Hematopoietic multipotent progenitor cell treated with erythropoietin and hydrocortisone succinate and interleukin-3 and kit ligand, for 6 days (in vitro differentiated cells): ENCODE data around the gene AGAP1.

Source experiments
- DNase-seq: peaks from one replicate; pipeline ENCODE4 v3.0.0-alpha.2; 2015

The AGAP1 gene

DNA sequence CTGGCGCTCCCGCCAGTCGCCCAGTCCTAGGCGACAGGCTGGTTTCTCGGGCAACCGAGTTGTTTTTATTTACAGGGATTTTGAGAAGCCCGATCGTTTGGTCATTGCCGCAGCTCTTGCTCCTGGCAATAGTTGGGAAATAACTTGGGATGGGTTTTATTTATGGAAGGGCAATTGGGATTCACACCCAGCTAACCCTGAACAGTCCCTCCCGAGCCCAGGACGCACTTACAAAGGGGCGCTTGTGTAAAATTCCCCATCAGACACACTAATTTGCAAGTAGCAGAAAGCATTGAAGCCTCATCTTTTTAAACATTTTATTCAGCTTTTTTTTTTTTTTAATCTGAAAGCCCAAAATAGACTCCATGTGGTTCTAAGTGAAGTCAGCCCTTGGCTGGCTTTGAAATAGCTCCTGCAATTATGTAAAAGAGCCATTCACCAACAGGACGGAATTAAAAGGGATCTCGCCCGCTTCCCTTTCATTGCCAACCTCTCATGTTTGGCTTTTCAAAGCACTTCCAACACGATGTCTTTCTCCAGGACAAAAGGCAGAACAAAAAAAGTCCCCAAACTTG lies 677.9 kb downstream of the AGAP1 start:
- DNase-seq: no peak

DNA sequence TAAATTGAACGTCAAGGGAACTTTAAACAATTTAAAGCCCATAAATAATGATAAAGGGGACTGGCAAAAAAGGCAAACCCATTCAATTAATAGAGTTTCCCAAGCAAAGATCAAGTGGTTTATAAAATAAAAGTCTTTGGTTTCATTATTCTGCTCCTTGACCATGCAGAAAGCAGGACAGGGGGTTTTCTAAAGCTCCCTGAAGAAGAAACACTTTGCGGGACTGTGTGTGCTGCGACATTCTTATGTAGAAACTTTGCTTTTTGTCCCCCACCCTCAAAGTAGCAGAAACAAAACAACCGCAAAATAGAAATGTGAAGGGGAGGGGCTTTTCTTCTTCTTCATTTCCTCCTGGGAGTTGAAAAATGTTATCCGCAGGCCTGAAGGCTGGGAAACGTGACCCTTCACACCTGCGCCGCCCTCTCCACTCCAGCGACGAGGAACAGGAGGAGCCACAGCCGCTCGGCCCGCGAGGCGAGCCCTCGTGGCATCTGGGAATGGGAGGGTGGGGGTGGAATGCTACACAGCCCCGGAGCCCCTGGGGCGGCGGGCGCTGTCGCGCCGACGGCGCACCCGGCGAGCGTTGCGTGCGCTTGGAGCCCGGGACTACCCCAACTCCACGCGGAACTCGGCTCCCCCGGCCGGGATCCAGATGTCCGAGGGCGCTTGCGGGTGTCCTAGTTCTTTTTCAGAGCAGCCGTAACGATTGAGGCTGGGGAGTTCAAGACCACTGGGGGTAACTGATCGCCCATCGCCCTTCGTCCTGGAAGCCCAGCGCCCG lies 678.6 kb downstream of the AGAP1 start:
- no peak for DNase-seq

DNA sequence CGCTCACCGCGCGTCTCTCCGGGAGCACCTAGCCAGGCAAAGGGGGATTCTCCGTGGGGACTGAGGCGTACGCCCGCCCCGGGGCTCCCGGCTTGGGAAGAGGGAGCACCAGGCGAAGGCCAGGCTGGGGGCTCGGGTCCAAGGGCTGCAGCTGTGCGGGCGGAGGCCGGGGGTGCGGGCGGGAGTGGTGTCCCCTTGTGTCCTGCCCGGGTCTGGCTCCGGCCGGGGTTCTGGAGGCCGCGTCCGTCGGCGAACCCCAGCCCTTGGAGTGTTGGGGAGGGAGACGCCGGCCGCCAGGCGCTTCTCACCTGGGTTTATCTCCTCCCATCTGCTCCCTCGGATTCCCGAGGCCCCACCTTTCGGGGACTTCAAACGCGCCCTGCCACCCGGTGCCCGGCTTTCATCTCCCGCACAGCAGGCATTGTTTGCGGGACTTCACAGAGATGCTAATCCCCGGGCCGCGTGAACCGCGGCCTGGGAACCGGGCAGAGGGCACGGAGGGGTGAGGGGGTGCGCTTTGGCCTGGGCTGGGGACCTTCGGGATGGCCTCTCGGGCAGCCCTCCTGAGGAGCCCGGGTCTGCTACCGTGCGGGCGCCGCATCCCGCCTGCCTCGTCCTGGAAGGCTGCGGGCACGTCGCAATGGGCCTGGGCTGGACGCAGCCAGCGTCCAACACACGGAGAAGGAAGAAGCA lies 679.3 kb downstream of the AGAP1 start:
- no peak for DNase-seq

DNA sequence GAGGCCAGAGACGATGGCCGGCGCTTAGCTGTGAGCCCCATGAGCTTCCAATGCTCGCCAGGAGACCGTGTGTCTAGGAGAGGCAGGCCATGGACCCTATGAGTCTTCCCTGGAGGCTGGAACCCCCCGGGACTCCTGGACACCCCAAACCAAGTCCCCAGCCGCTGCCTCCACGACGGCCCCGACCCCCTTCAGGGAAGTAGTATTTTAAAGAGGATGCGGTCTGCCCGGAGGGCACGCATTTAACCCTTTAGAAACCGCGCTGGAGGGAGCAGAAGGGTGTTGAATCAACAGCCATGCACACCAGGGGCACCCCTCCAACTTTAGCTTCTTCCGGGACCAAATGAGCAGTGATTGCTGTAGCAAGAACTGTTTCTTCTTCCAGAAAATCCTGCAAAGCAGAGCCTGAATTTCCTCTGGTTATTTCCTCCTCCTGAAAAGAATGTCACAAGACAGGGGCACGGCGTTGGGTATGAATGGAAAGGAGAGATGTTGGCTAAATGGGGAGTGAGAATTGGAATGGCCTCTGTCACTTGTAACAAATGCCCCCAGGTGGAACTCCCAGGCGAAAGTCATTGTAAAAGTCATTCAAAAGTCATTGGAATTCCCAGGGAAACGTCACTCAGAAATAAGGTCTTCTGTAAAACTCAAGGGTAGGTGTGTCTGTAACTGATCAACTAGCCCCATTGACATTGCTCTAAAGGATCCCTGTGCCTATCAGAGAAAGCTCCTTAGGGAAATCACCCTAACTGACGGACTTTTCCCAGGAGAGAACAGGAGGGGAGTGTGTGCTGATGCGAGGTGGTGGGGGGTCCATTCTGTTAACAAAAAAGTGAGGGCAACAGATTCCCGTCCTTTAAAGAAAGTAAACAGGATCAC lies 680.1 kb downstream of the AGAP1 start:
- DNase-seq: no peak

DNA sequence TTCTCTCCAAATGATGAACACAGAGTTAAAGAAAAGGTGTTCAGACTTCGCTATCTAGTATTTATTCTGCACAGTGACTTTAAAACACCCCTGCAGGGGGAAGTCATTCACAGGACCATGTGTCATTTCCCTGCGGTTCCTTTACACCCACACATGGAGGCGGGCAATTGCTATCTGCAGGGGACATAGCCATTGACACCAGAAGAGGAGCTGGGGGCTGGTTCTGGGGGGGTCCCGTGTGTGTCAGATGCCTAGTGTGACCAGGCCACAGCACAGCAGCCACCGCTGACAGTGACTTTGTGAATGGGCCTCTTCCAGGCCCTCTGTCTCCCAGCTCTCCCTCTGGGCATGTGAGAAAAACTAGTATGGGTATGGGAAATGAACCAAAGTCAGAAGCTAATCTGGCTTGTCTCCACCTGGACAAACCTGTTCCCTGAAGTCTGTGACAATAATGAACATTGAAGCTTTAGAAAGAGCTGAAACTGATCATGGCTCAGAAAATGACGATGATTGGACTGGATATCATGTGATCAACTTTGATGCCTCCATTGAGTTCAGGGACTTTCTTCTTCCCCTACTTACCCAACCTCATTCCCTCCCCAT lies 681.8 kb downstream of the AGAP1 start:
- no peak for DNase-seq

DNA sequence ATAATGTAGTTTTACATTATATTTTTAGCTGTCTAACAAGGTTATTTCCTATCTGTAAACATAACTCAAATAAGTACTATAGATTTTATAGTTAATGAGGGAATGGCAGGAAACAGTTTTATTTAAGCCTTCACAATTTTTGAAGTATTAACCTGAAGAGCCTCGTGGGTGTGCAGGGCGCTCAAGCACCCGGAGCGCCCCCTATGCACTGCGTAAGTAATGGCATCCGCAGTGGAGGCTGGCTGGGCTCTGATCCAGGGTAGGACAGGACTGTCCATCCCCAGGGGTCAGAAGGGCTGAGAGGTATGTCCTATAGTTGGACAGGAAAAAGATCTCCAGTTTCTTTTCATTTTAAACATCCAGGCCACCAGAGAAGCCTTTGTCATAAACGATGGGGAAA lies 682.6 kb downstream of the AGAP1 start:
- peak; percentile 35 for DNase-seq

DNA sequence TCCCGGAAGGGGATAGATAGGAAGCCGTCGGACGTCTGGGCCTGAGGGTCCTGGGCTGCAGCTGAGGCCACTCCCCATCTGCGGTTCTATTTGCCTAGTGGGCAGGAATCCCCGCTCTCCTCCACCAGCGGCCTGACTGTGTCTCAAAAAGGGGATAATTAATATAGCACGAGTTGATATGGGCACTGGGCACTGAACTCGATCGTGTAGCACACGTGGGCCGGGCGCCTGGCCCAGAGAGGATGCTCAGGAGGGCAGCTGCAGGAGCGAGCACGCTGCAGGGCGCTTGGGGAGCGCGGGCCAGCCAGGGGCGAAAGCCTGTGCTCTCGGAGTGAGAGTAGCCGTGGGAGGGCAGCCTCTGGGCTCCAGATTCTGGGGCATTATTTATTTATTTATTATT lies 683.1 kb downstream of the AGAP1 start:
- DNase-seq: no peak

DNA sequence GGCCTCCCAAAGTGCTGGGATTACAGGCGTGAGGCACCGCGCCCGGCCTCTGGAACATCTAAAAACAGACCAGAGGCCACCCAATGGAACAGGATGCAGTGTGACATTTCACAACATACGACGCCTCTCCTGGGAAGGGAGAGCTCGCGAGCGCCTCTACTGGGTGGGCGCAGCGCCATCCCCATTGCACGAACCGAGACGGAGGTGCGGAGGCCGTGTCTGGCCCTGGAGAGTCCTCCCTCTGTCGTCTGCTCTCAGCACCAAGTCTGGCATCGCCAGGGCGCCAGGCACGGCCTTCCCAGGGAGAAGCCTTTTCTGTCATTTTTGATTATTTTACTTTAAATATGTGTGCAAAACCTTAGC lies 683.7 kb downstream of the AGAP1 start:
- peak; percentile 68 for DNase-seq

DNA sequence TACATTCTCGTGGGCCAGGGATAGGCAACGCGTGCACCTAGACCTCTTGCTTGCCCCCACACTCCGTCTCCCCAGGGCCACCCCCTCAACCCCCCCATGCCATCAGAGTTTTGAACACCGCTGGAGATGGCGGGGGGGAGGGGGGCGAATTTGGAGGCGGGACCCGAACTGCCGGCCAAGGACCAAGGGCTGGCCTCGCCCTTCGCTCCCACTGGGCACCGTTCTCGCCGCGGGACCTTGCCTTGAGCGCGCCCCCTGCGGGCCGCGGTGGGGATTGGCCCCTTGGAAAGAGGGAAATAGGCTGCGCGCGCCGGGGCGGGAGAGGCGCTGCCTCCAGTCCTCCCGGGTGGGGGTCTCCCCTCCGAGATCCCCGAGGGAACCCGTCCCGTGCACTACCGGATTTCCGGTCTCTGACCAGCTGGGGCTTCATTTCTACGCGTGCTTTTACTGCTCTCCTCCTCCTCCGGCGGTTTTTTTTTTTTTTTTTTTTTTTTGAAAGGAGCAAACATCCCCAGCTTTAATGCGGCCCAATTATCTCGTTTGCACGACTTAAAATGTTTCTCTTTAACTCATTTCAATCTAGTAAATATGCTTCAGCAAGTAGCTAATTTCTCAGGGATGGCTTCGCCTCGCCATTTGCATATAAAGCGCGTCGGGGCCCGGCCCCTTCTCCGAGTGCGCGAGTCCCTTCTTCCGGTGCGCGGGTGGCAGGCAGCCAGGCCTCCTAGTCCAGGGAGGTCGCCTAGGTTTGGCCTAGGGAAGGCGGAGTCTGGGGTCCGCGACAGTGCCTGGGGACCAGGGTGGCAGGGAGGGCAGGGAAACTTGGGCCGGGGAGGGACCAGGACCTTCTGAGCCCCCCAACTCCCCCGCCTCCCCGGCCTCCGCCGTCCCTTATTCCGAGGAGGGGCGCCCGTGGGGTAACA lies 684.4 kb downstream of the AGAP1 start:
- peak; percentile 56 for DNase-seq

DNA sequence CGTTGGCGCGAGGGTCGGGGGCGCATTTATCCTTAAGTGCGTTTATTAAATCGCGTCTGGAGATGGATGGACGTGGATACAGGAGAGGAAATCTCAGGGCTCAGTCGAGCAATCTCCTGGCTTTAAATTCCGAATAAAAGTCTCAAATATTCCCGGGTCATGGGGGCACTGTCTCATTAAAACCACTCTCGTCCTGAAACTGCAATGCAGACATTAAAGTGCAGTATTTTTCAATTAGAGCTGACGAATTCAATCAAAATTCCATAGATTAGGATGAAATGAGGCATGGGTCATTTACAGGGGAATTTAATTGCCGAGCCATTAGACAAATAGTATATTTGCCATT lies 685.0 kb downstream of the AGAP1 start:
- DNase-seq: no peak

DNA sequence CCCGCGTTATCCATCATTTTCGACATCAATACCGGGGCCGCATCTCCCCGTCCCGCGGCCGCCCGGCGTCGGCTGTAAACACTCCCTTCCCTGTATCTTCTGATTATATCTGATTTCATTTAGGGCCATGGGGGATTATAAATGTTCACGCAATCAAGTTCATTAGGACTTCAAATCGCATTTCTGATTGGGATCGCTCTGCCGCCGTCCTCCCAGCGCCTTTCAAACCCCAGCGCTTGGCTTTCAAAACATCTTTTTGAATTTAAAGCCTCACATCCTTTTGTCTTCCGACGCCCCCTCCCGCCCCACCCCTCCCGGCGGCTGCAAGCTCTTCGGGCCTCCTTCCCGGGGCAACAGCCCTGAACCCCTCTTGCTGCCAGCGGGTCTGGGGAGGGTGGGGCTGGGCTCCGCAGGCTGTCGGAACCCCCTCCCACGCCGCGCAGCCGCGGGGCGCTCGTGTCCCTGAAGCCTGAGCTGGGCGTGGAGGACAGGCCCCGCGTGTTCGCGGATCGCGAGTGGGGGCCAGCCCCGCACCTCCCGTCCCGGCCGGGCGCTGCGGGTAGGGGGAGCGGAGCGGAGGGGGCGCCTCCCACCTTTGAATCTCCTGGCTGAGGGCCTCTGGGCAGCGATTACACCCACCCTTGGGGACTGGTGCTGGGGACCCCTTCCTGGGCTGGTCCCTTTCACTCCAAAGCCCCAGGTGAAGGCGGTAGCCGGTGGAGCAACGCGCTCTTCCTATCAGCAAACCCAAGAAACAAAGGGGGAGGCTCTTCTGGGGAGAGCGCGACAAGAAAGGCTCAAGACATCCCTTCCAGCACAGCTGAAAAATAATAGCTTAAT lies 685.6 kb downstream of the AGAP1 start:
- no peak for DNase-seq

DNA sequence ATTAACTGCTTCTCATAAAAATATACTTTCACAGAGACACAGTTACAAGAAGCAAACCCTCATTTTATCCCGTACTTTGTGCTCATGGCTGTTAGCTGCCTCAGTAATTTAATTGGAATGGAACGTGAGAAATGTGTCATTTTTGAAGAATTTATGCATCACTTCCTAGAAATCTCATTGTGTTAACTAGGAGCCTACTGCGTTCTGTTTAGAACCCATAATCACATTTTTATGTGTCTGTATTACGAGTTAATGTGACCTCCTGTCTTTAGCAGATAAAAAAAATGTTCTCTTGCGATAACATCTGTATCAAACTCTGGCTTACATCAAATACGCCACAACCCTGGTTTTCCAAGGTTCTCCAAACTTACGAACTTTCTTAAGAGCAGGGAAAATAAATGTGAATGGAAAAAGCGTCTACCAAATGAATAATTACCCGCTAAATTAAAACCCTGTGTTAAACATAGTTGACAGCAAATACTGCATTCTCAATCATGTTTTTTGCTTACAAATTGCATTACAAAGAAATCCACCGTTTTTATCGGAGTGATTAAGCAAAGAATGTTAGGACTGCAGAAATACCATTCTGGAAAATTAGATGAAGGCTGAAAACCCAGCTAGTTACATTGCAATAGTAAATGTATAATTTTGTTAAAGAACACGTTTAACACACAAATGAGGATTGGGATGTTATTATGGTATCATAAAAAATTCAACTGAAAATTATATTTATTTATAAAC lies 686.4 kb downstream of the AGAP1 start:
- DNase-seq: no peak

DNA sequence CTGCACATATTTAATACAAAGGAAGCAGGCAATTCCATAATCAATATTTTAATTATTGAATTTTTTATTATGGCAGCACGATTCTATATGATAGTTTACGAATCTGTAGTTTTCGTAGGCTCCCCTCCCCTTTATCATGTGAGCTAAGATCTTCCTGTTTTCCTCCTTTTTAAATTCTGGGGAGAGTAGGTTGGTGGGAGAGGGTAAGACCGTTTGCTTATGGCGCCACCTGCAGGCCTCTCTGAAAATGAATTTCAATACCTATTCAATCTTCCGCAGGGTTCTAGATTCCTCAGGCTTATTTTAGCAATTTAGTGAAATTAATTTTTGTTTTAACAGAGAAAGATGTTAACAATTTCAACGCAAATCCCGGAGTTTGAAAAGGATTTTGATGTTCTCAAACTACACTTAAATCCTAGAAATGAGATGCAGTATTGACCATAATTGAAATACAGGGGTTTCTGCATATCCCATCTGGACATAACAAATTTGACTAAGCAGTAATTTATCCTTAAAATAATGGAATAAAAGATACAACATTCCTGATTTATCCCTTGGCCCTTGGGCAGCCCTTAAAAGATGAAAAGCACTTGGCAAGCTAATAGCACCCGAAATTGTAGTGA lies 687.1 kb downstream of the AGAP1 start:
- DNase-seq: peak; percentile 77
